Lower leg skin (tissue), 4 donors: Measurements from ENCODE around the gene C12orf57. TPM values are rescaled to one million over a fixed set of nuclear protein-coding genes. Genes with fewer than 3 reads are reported as not detected.
A peak's percentile ranks its signal among the peaks of the same experiment; 100 is the strongest.

ENCODE experiments used
- DNase-seq, 2 donors: peaks; one replicate each; pipeline ENCODE4 v3.0.0-alpha.2; 2019; ENCODE audit warnings: low spot score in 2 of 2
- H3K4me3 ChIP-seq: fragments of 200-600 bp; sonication (generic); 2 replicates; pipeline ENCODE4 v1.5.1; 2017; ENCODE audit warnings: mild to moderate bottlenecking, low read depth; ENCODE audit not compliant: poor library complexity, severe bottlenecking
- CTCF ChIP-seq, 3 donors: fragments of 450-650 bp; IDR thresholded peaks; one replicate each; pipeline ENCODE4 v1.5.1; 2016; ENCODE audit warnings: antibody characterized with exemption in 3 of 3, mild to moderate bottlenecking in 3 of 3, moderate library complexity in 2 of 3
- POLR2A ChIP-seq, 2 donors: fragments of 450-650 bp; IDR thresholded peaks; one replicate each; pipeline ENCODE4 v1.6.1; 2016 to 2017; ENCODE audit warnings: antibody characterized with exemption in 2 of 2, mild to moderate bottlenecking in 1 of 2, moderate library complexity in 1 of 2
- WGBS, 2 donors: methylation state at CpG; one replicate each; pipeline ENCODE4 v1.1.5; 2018; 5-methylcytosine and 5-hydroxymethylcytosine counted together
- intact Hi-C: fragments of 100-400 bp; cut with DNase I; formaldehyde crosslinking; loops from one replicate; pipeline ENCODE4 v1.15.0; 2023; ENCODE audit warnings: low total_unique reads
- total RNA-seq, 4 donors: library from RNA; depleted of rRNA; stranded (reverse); fragments of >200 nt; gene quantifications; one replicate each; pipeline ENCODE4 v1.1.0, GENCODE V29; 2016

The C12orf57 gene
- total RNA-seq, 4 donors from 2014 or later: 341 to 526 (median 418) TPM

- intact Hi-C loops: no loop called here
- 67 to 75% methylated on average over 21 to 27 of the region's 32 CpGs for WGBS, 2 donors
- DNase-seq: peak in 1 of 2 donors; percentile 91
- TF ChIP-seq CTCF (IDR thresholded peaks at IDR 0.05) (no peak), POLR2A (IDR thresholded peaks at IDR 0.05) (no peak)
- no peak overlapping the region for H3K4me3 ChIP-seq
These were observed 5.2 kb upstream of the C12orf57 start for GRCh38 chr12:6938353-6939190.

- intact Hi-C loops: no loop called here
- 77 to 78% methylated on average over 2 of the region's 2 CpGs for WGBS, 2 donors
- no peak for DNase-seq
- H3K4me3 ChIP-seq: no peak overlapping the region
- TF ChIP-seq CTCF (IDR thresholded peaks at IDR 0.05): no peak
These were observed 4.7 kb upstream of the C12orf57 start for GRCh38 chr12:6939191-6939540.

GRCh38 chr12:6941267-6941666 lies 2.6 kb upstream of the C12orf57 start:
- peak in 1 of 2 donors; percentile 86 for DNase-seq
- WGBS, 2 donors: 55 to 77% methylated on average over 8 to 9 of the region's 12 CpGs
- TF ChIP-seq CTCF (IDR thresholded peaks at IDR 0.05): no peak
- TF ChIP-seq POLR2A (IDR thresholded peaks at IDR 0.05): no peak
- intact Hi-C loops: no loop called here
- H3K4me3 ChIP-seq: no peak overlapping the region

- 76% methylated on average over 12 of the region's 12 CpGs for WGBS, 2 donors
- intact Hi-C loops: no loop called here
- DNase-seq: no peak
- no peak overlapping the region for H3K4me3 ChIP-seq
- TF ChIP-seq POLR2A (IDR thresholded peaks at IDR 0.05): no peak
- TF ChIP-seq CTCF (IDR thresholded peaks at IDR 0.05): no peak
These were observed 2.0 kb upstream of the C12orf57 start for GRCh38 chr12:6941782-6942181.

- intact Hi-C loops: no loop called here
- WGBS, 2 donors: 82 to 85% methylated on average over 11 of the region's 11 CpGs
- DNase-seq: peak in 1 of 2 donors; percentile 86
- H3K4me3 ChIP-seq: no peak overlapping the region
- TF ChIP-seq POLR2A (IDR thresholded peaks at IDR 0.05) (no peak), CTCF (IDR thresholded peaks at IDR 0.05) (no peak)
These were observed 1.5 kb upstream of the C12orf57 start for GRCh38 chr12:6942331-6942665.

GRCh38 chr12:6943389-6943721 lies 467 bp upstream of the C12orf57 start:
- intact Hi-C loops: no loop called here
- no peak overlapping the region for H3K4me3 ChIP-seq
- DNase-seq: peak; percentile 92 to 96
- WGBS, 2 donors: 1% methylated on average over 13 of the region's 13 CpGs
- no peak for TF ChIP-seq CTCF (IDR thresholded peaks at IDR 0.05)
- TF ChIP-seq POLR2A (IDR thresholded peaks at IDR 0.05): no peak
